Measurements from ENCODE around the gene KAT14.
A peak's percentile ranks its signal among the peaks of the same experiment; 100 is the strongest.
"Not testable (repeated sequence)": the region's sequence is repeated elsewhere in the genome, so short reads cannot be mapped to it uniquely, and the experiment has no call there.

KAT14 gene, protein sequence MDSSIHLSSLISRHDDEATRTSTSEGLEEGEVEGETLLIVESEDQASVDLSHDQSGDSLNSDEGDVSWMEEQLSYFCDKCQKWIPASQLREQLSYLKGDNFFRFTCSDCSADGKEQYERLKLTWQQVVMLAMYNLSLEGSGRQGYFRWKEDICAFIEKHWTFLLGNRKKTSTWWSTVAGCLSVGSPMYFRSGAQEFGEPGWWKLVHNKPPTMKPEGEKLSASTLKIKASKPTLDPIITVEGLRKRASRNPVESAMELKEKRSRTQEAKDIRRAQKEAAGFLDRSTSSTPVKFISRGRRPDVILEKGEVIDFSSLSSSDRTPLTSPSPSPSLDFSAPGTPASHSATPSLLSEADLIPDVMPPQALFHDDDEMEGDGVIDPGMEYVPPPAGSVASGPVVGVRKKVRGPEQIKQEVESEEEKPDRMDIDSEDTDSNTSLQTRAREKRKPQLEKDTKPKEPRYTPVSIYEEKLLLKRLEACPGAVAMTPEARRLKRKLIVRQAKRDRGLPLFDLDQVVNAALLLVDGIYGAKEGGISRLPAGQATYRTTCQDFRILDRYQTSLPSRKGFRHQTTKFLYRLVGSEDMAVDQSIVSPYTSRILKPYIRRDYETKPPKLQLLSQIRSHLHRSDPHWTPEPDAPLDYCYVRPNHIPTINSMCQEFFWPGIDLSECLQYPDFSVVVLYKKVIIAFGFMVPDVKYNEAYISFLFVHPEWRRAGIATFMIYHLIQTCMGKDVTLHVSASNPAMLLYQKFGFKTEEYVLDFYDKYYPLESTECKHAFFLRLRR

DNA sequence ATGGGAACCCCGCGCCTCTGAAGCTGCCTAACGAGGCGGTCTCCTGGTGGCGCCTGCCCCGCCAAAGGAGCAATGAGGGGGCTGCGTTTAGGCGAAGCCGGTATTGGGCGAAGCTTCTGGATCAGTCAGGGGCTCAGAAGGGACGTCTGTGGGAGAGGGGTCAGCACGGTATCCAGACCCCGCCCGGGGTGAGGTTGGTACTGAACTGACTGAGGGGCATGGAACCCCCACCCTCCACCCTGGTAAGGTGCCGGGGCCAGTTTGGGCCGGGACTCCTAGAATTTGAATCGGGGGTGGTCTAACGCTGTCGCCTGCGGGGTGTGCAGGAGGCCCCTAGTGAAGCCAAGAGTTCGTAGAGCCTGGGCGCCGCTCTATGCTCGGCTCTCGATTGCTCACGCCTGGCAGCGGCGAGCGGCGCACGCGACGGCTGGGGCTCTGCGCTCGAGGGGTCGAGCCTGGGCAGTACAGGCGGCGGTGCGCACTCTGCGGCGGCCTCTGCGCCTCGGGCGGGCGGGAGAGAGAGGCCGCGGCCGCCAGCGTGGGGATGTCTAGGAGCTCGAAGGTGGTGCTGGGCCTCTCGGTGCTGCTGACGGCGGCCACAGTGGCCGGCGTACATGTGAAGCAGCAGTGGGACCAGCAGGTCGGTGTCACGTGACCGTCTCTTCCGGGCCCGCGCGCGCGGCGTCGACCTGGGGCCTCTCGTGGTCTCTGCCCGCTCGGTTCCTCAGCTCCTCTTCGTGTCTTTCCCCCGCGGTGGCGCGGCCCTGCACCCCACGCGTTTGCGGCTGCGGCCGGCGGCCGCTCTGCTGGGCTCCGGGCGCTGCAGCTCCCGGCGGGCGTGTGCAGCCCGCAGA is at the start of gene KAT14, which contains the start of gene PET117:
KAT14 (plus strand) TSS at position 452 of the 854 bp plus-strand sequence. CDS start 4,798 bp downstream, outside the sequence.
PET117 (plus strand) TSS at position 452 of the 854 bp plus-strand sequence; CDS start at position 545, 93 bp downstream.
- Mint-ChIP-seq H3K4me1 (peaks cover 27% of the 10 kb centered on the region), H3K9me3 (no peaks in the 10 kb centered on the region), H3K27me3 (no peaks in the 10 kb centered on the region), H3K27ac (peak within 1 kb of the TSS; percentile 94 to 96), H3K4me3 (peak within 1 kb of the TSS; percentile 65 to 78)
- ATAC-seq (peak; percentile 95), DNase-seq (peak; percentile 95)

- not testable (repeated sequence) for ATAC-seq, H3K4me3 Mint-ChIP-seq, H3K9me3 Mint-ChIP-seq, H3K27ac Mint-ChIP-seq, DNase-seq, H3K27me3 Mint-ChIP-seq, H3K4me1 Mint-ChIP-seq
Measured at GRCh38 chr20:18088298-18088697, 49.4 kb upstream of the KAT14 start.

DNA sequence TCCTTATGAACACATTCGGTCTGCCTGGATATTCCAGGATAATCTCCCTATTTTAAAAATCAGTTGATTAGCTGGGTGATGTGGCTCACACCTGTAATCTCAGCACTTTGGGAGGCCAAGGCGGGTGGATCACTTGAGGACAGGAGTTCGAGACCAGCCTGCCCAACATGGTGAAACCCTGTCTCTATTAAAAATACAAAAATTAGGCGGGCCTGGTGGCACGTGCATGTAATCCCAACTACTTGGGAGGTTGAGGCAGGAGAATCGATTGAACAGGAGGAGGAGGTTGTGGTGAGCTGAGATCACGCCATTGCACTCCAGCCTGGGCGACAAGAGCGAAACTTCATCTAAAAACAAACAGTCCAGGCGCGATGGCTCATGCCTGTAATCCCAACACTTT is 48.8 kb upstream of the KAT14 start:
- H3K27me3 Mint-ChIP-seq, H3K9me3 Mint-ChIP-seq, H3K4me1 Mint-ChIP-seq, H3K4me3 Mint-ChIP-seq, DNase-seq, ATAC-seq: not testable (repeated sequence)
- H3K27ac Mint-ChIP-seq: peak overlapping the region in 1 of 2 donors; percentile 57

- no peak for DNase-seq
- H3K27me3 Mint-ChIP-seq: peaks cover 8% of the 10 kb centered on the region
- H3K4me3 Mint-ChIP-seq: no peak overlapping the region
- H3K4me1 Mint-ChIP-seq: no peaks in the 10 kb centered on the region
- H3K9me3 Mint-ChIP-seq: no peaks in the 10 kb centered on the region
- H3K27ac Mint-ChIP-seq: no peak overlapping the region
- no peak for ATAC-seq
Measured at GRCh38 chr20:18090044-18090443, 47.6 kb upstream of the KAT14 start.

GRCh38 chr20:18090477-18090876 is 47.2 kb upstream of the KAT14 start:
- Mint-ChIP-seq H3K27ac (no peak overlapping the region), H3K4me1 (no peaks in the 10 kb centered on the region), H3K27me3 (peaks cover 8% of the 10 kb centered on the region), H3K9me3 (no peaks in the 10 kb centered on the region), H3K4me3 (no peak overlapping the region)
- ATAC-seq (no peak), DNase-seq (no peak)

GRCh38 chr20:18091623-18092022 is 46.0 kb upstream of the KAT14 start:
- no peak for DNase-seq
- Mint-ChIP-seq H3K27me3 (peaks cover 8% of the 10 kb centered on the region), H3K9me3 (no peaks in the 10 kb centered on the region), H3K4me3 (no peak overlapping the region), H3K4me1 (no peaks in the 10 kb centered on the region), H3K27ac (no peak overlapping the region)
- ATAC-seq: no peak

GRCh38 chr20:18092890-18093289 is 44.8 kb upstream of the KAT14 start:
- ATAC-seq: no peak
- no peak for DNase-seq
- Mint-ChIP-seq H3K9me3 (no peaks in the 10 kb centered on the region), H3K4me3 (no peak overlapping the region), H3K27ac (no peak overlapping the region), H3K27me3 (peaks cover 8% of the 10 kb centered on the region), H3K4me1 (no peaks in the 10 kb centered on the region)

DNA sequence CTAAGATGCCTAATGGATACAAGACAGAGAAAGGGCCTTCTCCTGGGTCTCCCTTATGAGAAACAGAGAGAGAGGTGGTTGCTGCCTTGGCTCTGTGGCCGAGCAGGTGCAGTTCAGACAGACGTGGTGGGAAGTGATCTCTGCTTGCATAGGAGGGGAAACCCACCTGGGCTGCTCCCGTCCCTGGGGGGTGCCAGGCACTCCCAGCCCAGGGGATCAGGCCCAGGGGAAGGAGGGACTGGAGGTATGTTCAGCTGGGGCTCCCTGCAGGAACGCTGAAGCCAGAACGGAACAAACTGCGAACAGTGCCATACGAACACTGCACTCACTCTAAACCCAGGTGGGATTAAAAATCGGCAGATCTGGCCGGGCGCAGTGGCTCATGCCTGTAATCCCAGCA is 44.3 kb upstream of the KAT14 start:
- Mint-ChIP-seq H3K27ac (no peak overlapping the region), H3K4me1 (no peaks in the 10 kb centered on the region), H3K9me3 (no peaks in the 10 kb centered on the region), H3K4me3 (no peak overlapping the region), H3K27me3 (peaks cover 8% of the 10 kb centered on the region)
- no peak for ATAC-seq
- DNase-seq: no peak

DNA sequence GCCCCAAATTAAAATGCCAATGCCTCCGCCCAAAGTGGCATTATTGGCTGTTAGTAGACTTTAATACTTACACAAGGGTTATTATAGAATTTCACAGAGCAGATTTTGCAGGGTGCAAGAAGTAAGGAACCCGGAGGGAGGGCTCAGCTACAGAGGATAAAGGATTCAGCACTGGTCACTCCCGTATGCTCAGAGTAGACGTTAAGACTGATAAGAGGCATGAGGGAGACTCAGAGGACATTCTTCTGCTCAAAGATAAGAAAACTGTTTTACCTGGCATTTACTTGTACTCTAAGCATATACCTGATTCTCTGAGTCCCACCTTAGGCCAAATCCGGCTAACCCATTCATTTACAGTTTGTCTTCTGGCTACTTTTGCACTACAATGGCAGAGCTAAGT is 43.5 kb upstream of the KAT14 start:
- Mint-ChIP-seq H3K9me3 (no peaks in the 10 kb centered on the region), H3K27me3 (peaks cover 3% of the 10 kb centered on the region), H3K27ac (no peak overlapping the region), H3K4me3 (no peak overlapping the region), H3K4me1 (no peaks in the 10 kb centered on the region)
- ATAC-seq: no peak
- no peak for DNase-seq

DNA sequence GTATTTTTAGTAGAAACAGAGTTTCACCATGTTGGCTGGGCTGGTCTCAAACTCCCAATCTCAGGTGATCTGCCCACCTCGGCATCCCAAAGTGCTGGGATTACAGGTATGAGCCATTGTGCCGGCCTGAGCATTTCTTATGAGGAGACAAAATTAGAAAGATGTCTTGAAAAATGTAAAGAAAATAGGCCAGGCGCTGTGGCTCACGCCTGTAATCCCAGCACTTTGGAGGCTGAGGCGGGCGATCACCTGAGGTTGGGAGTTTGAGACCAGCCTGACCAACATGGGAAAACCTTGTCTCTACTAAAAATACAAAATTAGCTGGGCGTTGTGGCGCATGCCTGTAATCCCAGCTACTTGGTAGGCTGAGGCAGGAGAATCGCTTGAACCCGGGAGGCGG is 37.1 kb upstream of the KAT14 start:
- H3K27ac Mint-ChIP-seq, DNase-seq, ATAC-seq, H3K4me1 Mint-ChIP-seq, H3K9me3 Mint-ChIP-seq, H3K4me3 Mint-ChIP-seq: not testable (repeated sequence)
- H3K27me3 Mint-ChIP-seq: peaks cover 18% of the 10 kb centered on the region

DNA sequence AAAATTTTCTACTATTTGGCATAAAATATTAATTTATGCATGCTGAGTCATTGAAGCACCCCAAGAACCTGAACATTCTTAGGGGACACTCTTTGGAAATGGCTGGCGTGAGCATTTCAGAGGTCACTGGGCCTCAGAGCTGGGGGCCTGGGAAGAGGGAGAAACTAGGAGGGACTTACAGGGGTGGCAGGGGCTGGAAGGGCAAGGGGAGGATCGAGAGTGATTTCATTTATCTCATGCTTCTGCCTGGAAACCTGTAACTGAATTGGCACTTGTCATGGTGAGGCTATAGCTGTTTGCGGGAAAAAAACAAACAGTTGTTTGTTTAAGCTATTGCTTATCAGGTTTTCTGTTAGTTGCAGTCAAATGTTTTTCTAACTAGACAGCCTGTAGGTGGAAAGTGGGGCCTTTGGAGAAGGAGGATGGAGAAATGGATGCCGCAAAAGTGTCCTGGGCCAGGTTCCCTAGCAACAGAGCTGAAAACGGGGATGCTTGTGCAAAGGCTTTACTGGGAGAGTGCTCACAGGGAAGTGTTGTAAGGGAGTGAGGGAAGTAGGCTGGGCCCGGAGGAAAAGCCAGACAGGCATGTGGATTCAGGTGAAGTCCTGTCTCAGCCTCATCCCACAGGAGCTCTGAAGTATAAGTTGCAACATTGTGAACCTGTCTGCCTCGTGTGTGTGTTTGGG is 36.4 kb upstream of the KAT14 start:
- no peak for ATAC-seq
- no peak overlapping the region for H3K27ac Mint-ChIP-seq
- no peak for DNase-seq
- H3K9me3 Mint-ChIP-seq: no peaks in the 10 kb centered on the region
- H3K4me1 Mint-ChIP-seq: no peaks in the 10 kb centered on the region
- H3K27me3 Mint-ChIP-seq: peaks cover 18% of the 10 kb centered on the region
- no peak overlapping the region for H3K4me3 Mint-ChIP-seq

DNA sequence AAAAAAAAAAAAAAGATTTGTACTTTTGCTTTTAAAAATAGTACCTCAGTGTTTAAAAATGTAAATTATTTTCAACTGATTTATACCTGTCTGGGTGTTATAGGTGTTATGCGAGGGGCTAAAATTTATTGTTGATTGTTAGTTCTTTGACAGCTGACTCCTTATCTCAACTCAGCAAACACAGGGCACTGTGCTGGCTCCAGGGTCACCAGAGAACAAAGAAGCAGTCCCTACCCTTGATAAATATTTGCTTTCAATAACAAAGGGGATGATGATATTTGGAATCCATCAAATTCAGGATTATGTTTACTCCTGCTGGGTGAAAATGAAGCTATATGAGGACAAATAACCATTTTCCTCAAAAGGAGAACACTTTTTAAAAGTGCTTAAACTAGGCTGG is 34.2 kb upstream of the KAT14 start:
- Mint-ChIP-seq H3K9me3 (no peaks in the 10 kb centered on the region), H3K27me3 (peaks cover 18% of the 10 kb centered on the region), H3K27ac (no peak overlapping the region), H3K4me3 (no peak overlapping the region), H3K4me1 (no peaks in the 10 kb centered on the region)
- DNase-seq: no peak
- ATAC-seq: no peak

GRCh38 chr20:18108326-18108725 is 29.3 kb upstream of the KAT14 start:
- no peak for ATAC-seq
- no peak overlapping the region for H3K4me3 Mint-ChIP-seq
- H3K4me1 Mint-ChIP-seq: no peaks in the 10 kb centered on the region
- no peaks in the 10 kb centered on the region for H3K27me3 Mint-ChIP-seq
- H3K27ac Mint-ChIP-seq: no peak overlapping the region
- no peaks in the 10 kb centered on the region for H3K9me3 Mint-ChIP-seq
- no peak for DNase-seq

GRCh38 chr20:18128574-18128973 is 9.1 kb upstream of the KAT14 start:
- H3K27me3 Mint-ChIP-seq, H3K9me3 Mint-ChIP-seq, DNase-seq, H3K4me1 Mint-ChIP-seq, H3K4me3 Mint-ChIP-seq: not testable (repeated sequence)
- ATAC-seq: peak; percentile 35
- peak overlapping the region in 1 of 2 donors; percentile 77 for H3K27ac Mint-ChIP-seq

GRCh38 chr20:18132663-18133062 is 5.0 kb upstream of the KAT14 start:
- Mint-ChIP-seq H3K4me3 (no peak overlapping the region), H3K27me3 (no peaks in the 10 kb centered on the region), H3K27ac (no peak overlapping the region), H3K4me1 (peaks cover 9% of the 10 kb centered on the region), H3K9me3 (no peaks in the 10 kb centered on the region)
- ATAC-seq: no peak
- DNase-seq: no peak
